Measurements from ENCODE around the gene HDAC8.

Gene HDAC8

DNA sequence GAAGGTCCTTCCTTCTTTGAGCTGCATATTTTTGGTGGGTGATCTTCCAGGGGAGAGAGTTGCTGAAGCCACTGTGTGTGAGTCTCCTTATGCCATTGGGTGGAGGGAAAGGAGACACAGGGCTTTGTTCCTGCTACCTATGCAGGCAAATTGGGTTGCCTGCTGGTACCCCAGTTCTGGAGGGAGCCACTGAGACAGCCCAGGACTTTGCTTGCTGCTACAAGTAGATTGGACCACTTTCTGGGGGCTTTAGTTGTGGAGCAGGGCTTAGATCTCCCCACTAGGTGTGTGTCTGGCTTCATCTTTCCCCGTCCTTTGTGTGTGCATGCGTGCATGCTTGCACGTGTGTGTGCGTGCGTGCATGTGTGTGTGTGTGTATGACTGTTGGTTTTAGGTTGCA lies 276.9 kb downstream of the HDAC8 start:
- DNase-seq (ENCODE audit: low read depth): no peak
- TF ChIP-seq, protein P1, sequence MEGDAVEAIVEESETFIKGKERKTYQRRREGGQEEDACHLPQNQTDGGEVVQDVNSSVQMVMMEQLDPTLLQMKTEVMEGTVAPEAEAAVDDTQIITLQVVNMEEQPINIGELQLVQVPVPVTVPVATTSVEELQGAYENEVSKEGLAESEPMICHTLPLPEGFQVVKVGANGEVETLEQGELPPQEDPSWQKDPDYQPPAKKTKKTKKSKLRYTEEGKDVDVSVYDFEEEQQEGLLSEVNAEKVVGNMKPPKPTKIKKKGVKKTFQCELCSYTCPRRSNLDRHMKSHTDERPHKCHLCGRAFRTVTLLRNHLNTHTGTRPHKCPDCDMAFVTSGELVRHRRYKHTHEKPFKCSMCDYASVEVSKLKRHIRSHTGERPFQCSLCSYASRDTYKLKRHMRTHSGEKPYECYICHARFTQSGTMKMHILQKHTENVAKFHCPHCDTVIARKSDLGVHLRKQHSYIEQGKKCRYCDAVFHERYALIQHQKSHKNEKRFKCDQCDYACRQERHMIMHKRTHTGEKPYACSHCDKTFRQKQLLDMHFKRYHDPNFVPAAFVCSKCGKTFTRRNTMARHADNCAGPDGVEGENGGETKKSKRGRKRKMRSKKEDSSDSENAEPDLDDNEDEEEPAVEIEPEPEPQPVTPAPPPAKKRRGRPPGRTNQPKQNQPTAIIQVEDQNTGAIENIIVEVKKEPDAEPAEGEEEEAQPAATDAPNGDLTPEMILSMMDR (conservative IDR thresholded peaks at IDR 0.05; ENCODE audit: low read depth, low read length): no peak
- no peak overlapping the region for H3K4me3 ChIP-seq (ENCODE audit: low read length)

DNA sequence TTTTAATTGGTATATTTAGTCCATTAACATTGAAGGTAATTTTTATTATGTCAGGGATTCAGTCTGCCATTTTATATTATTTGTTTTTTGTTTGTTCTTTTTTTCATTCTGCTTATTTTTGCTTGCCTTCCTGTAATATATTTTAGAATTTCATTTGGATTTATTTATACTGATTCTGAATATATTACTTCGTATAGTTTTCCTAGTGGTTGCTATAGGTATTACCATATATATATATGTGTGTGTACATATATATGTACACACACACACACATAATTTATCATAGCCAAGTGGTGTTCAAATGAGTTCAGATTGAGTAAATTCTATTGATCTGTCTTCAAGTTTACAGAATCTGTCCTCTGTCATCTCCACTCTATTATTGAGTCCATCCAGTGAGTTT lies 278.1 kb downstream of the HDAC8 start:
- TF ChIP-seq, protein P1 (conservative IDR thresholded peaks at IDR 0.05; ENCODE audit: low read depth, low read length): no peak

DNA sequence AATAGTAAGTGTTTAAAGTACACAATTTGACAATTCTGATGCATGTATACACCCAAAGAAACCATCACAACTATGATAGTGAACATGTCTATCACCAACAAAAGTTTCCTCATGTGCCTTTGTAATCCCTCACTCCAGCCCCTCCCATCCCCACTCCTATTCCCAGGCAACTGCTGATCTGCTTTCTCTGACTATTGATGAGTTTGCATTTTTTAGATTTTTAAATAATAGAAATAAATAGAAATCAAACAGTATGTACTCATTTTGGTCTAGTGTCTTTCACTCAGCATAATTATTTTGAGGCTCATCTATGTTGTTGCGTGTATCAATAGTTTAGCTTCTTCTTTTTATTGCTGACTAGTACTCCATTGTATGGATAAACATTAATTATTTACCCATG lies 290.3 kb downstream of the HDAC8 start:
- TF ChIP-seq, protein P1 (conservative IDR thresholded peaks at IDR 0.05; ENCODE audit: low read depth, low read length): no peak
- H3K4me3 ChIP-seq (ENCODE audit: low read length): no peak overlapping the region
- DNase-seq (ENCODE audit: low read depth): no peak

More for the DNA sequence above, 278.1 kb downstream of the HDAC8 start:
- no peak overlapping the region for H3K4me3 ChIP-seq (ENCODE audit: low read length)
- DNase-seq (ENCODE audit: low read depth): no peak

DNA sequence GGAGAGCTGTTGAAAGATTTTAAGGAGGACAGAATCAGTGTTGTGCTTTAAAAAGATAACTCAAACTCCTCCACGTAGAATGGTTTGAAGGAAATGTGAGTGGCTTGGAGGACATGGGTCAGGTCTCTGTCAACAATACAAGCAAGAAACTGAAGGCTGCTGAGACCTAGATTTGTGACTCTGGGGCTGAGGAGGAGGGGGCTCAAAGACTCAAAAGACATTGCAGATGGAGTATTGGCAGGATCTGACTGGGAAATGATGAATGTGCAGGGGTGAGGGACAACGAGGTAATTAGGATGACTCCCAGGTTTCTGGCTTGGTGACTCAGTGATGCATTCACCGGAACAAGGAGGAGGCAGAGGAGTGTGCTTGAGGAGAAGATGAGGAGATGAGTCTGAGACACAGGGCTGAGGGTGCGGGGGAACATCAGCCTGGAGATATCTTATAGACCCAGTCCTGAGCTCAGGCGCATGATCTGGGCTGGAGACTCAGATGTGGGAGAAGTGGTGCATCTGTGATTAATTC lies 292.3 kb downstream of the HDAC8 start:
- H3K4me3 ChIP-seq (ENCODE audit: low read length): no peak overlapping the region
- TF ChIP-seq, protein P1 (conservative IDR thresholded peaks at IDR 0.05; ENCODE audit: low read depth, low read length): no peak
- no peak for DNase-seq (ENCODE audit: low read depth)

All from retinal pigment epithelial cell (primary cell).